Karpas-422 (cell line): ENCODE data around the gene DAPK2. TPM values are rescaled to one million over a fixed set of nuclear protein-coding genes. Genes with fewer than 3 reads are reported as not detected.
A peak's percentile ranks its signal among the peaks of the same experiment; 100 is the strongest.
"Not testable (repeated sequence)": the region's sequence is repeated elsewhere in the genome, so short reads cannot be mapped to it uniquely, and the experiment has no call there.

Source experiments
- DNase-seq: peaks from one replicate; pipeline ENCODE4 v3.0.0-alpha.2; 2015
- H2AFZ ChIP-seq: fragments of 200-600 bp; sonication (generic); 2 replicates; pipeline ENCODE4 v1.6.1; 2014; ENCODE audit warnings: antibody characterized with exemption, low read length, mixed read lengths
- H3K27ac ChIP-seq: fragments of 200-600 bp; sonication (generic); 2 replicates; pipeline ENCODE4 v1.5.1; 2014; ENCODE audit warnings: mild to moderate bottlenecking, low read length, moderate library complexity
- H3K27me3 ChIP-seq: fragments of 200-600 bp; sonication (generic); 2 replicates; pipeline ENCODE4 v1.6.1; 2014; ENCODE audit warnings: low read length, mixed read lengths
- H3K36me3 ChIP-seq: fragments of 200-600 bp; sonication (generic); 2 replicates; pipeline ENCODE4 v1.6.1; 2014; ENCODE audit warnings: low read length, mixed read lengths; ENCODE audit not compliant: insufficient read depth
- H3K4me1 ChIP-seq: fragments of 200-600 bp; sonication (generic); 2 replicates; pipeline ENCODE4 v1.6.1; 2014; ENCODE audit warnings: mild to moderate bottlenecking, low read length, mixed read lengths
- H3K4me2 ChIP-seq: fragments of 200-600 bp; sonication (generic); 2 replicates; pipeline ENCODE4 v1.6.1; 2014; ENCODE audit warnings: low read length, low read depth, mild to moderate bottlenecking; ENCODE audit not compliant: poor library complexity, severe bottlenecking
- H3K4me3 ChIP-seq: fragments of 200-600 bp; sonication (generic); 2 replicates; pipeline ENCODE4 v1.5.1; 2014; ENCODE audit warnings: mild to moderate bottlenecking, antibody characterized with exemption, low read length, mixed read lengths
- H3K79me2 ChIP-seq: fragments of 200-600 bp; sonication (generic); 2 replicates; pipeline ENCODE4 v1.6.1; 2014; ENCODE audit warnings: mild to moderate bottlenecking, low read length, mixed read lengths
- H3K9ac ChIP-seq: fragments of 200-600 bp; sonication (generic); 2 replicates; pipeline ENCODE4 v1.6.0; 2014; ENCODE audit warnings: low read length
- H3K9me2 ChIP-seq: fragments of 200-600 bp; sonication (generic), shearing (Covaris generic); replicated peaks from 2 replicates; pipeline ENCODE4 v1.6.0; 2014; ENCODE audit warnings: mild to moderate bottlenecking, low read length, moderate library complexity; ENCODE audit not compliant: insufficient read depth
- H3K9me3 ChIP-seq: fragments of 300-700, 200-600 bp; sonication (generic); 2 replicates; pipeline ENCODE4 v1.6.1; 2014; ENCODE audit warnings: low read length, mixed read lengths
- H4K20me1 ChIP-seq: fragments of 200-600 bp; sonication (generic); 2 replicates; pipeline ENCODE4 v1.6.1; 2014; ENCODE audit warnings: mild to moderate bottlenecking, antibody characterized with exemption, low read length, low read depth; ENCODE audit not compliant: insufficient read depth
- total RNA-seq: library from RNA; depleted of rRNA; stranded (reverse); fragments of >200 nt; shearing (Covaris generic); gene quantifications from 2 replicates; pipeline ENCODE4 v1.2.3, GENCODE V29; 2014; ENCODE audit warnings: low replicate concordance

DAPK2 gene
- total RNA-seq, 1 experiment from 2014 or later, result 40.4 TPM

DNA sequence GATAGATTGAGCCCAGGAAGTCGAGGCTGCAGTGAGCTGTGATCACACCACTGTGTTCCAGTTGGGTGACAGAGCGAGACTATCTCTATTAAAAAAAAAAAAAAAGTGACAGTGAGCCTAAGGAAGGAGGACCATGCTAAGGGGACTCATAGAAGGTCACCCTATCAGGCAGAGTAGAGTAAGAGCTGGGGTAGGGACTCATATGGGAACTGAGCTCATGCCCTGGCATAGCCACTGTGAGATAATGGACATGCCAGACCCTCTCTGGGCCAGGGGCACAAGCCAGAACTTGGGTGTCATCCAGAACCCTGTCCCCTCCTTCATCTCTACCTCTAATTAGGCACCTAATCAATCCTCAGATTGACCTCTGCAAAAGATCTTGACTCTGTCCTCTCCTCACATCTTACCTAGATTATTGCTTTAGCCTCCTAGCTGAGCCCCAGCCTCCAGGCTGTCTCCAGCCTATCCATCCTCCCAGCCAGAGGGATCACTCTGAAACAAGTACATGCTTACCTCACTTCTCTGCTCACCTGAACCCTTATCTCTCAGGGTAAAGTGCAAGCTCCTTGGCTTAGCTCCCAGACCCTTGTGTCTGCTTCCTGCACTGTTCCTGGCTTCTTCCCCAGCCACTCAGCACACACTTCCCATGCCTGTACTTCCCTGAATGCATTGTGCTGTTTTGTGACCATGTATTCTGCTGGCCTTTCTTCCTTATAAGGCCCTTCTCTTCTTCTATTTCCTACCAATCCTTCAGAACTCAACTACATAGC lies 76.4 kb downstream of the DAPK2 start:
- H2AFZ ChIP-seq, result no peak overlapping the region
- no peak overlapping the region for H3K4me2 ChIP-seq
- H3K79me2 ChIP-seq, result peaks cover 2% of the 10 kb centered on the region; the same call in 1 of the 2 replicates
- peak overlapping the region; percentile 59; the same call in 1 of the 2 replicates for H3K27ac ChIP-seq
- peaks cover 3% of the 10 kb centered on the region; the same call in 1 of the 2 replicates for H3K9me3 ChIP-seq
- peaks cover 43% of the 10 kb centered on the region for H3K4me1 ChIP-seq
- no peaks in the 10 kb centered on the region for H3K27me3 ChIP-seq
- H3K36me3 ChIP-seq, result peaks cover 32% of the 10 kb centered on the region
- H3K9ac ChIP-seq, result no peak overlapping the region
- no peak for DNase-seq
- no peaks in the 10 kb centered on the region for H3K9me2 ChIP-seq
- H3K4me3 ChIP-seq, result no peak overlapping the region
- H4K20me1 ChIP-seq, result no peaks in the 10 kb centered on the region

DNA sequence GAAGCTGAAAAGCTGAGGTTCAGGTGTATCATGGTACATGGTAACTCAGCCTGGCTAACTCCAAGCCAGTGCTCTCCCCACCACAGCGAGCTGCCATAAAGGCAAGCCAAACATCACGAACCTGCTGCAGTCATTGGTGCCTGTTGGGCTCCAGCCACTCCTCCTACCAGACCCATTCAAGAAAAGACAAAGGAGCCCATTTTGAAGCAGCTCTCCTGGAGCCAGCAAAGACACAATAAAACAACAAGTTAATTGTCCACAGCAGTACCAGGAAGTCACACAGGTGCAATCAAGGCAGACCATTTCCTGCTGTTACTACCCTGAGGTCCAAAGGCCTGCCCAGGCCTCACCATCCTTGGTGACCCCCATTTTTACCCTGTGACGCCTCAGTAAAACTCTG lies 77.6 kb downstream of the DAPK2 start:
- Histone ChIP-seq H3K9me2 (no peaks in the 10 kb centered on the region), H3K4me1 (peaks cover 33% of the 10 kb centered on the region), H3K9ac (no peak overlapping the region), H3K9me3 (peaks cover 13% of the 10 kb centered on the region; the same call in 1 of the 2 replicates), H4K20me1 (no peaks in the 10 kb centered on the region), H3K79me2 (no peaks in the 10 kb centered on the region), H3K4me3 (no peak overlapping the region), H3K36me3 (peaks cover 42% of the 10 kb centered on the region), H3K27me3 (no peaks in the 10 kb centered on the region), H2AFZ (no peak overlapping the region), H3K4me2 (no peak overlapping the region), H3K27ac (no peak overlapping the region)
- no peak for DNase-seq

DNA sequence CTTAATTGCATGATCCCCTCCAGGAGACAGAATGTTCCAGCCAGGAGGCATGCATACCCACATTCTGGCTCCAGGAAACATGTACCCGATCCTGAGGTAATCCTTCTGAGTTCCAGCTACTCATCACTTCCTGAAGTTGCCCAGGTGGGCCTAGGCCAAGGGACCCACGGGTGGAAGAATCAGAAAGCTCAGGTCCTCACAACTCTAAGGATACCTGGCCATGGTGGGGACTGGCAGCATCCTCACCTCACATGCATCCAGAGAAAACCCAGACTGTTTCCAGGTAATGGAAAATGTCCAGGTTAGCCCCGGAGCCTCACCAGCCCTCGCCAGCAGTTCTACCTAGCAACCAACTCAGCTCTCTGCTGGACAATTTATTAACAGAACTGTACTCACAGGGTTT lies 78.2 kb downstream of the DAPK2 start:
- H3K27me3 ChIP-seq, result no peaks in the 10 kb centered on the region
- no peak overlapping the region for H3K9ac ChIP-seq
- DNase-seq, result no peak
- no peak overlapping the region for H2AFZ ChIP-seq
- peaks cover 48% of the 10 kb centered on the region for H3K36me3 ChIP-seq
- H4K20me1 ChIP-seq, result no peaks in the 10 kb centered on the region
- H3K9me2 ChIP-seq, result no peaks in the 10 kb centered on the region
- H3K4me3 ChIP-seq, result no peak overlapping the region
- no peak overlapping the region for H3K27ac ChIP-seq
- H3K79me2 ChIP-seq, result no peaks in the 10 kb centered on the region
- H3K4me2 ChIP-seq, result no peak overlapping the region
- peaks cover 14% of the 10 kb centered on the region; the same call in 1 of the 2 replicates for H3K9me3 ChIP-seq
- H3K4me1 ChIP-seq, result peaks cover 27% of the 10 kb centered on the region

DNA sequence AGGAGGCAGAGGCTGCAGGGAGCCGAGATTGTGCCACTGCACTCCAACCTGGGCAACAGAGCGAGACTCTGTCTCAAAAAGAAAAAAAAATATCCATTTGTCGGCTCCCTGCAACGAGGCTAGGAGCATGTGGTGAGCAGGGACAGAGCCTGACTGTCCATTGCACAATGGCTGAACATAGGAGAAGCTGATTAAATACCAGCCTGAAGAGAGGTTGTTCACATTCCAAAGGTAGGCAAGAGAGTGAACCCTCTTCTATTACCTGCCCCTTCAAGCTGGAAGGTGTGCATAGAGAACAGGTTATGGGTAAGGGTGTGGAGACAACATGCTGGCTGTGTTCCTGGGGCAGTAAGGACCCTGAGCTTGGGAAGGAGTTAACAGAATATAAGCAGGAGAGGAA lies 78.7 kb downstream of the DAPK2 start:
- peaks cover 22% of the 10 kb centered on the region for H3K4me1 ChIP-seq

DNA sequence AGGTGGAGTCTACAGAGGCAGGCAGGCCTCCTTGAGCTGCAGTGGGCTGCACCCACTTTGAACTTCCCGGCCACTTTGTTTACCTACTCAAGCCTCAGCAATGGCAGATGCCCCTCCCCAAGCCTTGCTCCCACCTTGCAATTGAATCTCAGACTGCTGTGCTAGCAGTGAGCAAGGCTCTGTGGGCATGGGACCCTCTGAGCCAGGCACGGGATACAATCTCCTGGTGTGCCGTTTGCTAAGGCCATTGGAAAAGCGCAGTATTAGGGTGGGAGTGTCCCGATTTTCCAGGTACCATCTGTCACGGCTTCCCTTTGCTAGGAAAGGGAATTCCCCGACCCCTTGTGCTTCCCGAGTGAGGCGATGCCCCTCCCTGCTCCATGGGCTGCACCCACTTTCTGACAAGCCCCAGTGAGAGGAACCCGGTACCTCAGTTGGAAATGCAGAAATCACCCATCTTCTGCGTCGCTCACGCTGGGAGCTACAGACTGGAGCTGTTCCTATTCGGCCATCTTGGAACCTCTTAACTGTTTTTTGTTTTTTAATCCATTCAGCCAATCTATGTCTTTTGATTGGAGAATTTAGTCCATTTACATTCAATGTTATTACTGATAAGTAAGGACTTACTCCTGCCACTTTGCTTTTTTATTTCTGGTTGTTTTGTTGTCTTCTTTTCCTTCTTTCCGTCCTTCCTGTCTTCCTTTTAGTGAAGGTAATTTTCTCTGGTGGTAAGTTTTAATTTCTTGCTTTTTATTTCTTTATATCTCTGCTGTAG lies 83.2 kb downstream of the DAPK2 start:
- H3K9ac ChIP-seq, H3K4me3 ChIP-seq, H3K79me2 ChIP-seq, H3K27me3 ChIP-seq, H4K20me1 ChIP-seq, H2AFZ ChIP-seq, H3K9me2 ChIP-seq, H3K4me2 ChIP-seq, DNase-seq, H3K27ac ChIP-seq, H3K4me1 ChIP-seq: not testable (repeated sequence)
- H3K36me3 ChIP-seq, result peaks cover 41% of the 10 kb centered on the region
- H3K9me3 ChIP-seq, result peaks cover 14% of the 10 kb centered on the region; the same call in 1 of the 2 replicates

More for the DNA sequence above, 78.7 kb downstream of the DAPK2 start:
- Histone ChIP-seq H3K4me2 (no peak overlapping the region), H3K27me3 (no peaks in the 10 kb centered on the region), H3K27ac (no peak overlapping the region), H3K79me2 (no peaks in the 10 kb centered on the region), H2AFZ (no peak overlapping the region), H4K20me1 (no peaks in the 10 kb centered on the region), H3K9me2 (no peaks in the 10 kb centered on the region), H3K9me3 (peaks cover 14% of the 10 kb centered on the region; the same call in 1 of the 2 replicates), H3K4me3 (no peak overlapping the region), H3K36me3 (peaks cover 48% of the 10 kb centered on the region), H3K9ac (no peak overlapping the region)
- no peak for DNase-seq

DNA sequence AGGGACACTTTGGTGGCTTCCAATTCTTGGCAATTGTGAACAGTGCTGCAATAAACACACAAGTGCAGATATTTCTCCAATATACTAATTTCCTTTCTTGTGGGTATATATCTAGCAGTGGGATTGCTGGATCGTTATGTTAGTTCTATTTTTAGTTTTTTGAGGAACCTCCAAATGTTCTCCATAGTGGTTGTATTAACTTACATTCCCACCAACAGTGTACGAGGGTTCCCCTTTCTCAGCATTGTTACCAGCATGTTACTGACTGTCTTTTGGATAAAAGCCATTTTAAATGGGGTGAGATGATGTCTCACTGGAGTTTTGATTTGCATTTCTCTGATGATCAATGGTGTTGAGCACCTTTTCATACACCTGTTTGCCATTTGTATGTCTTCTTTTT lies 92.8 kb downstream of the DAPK2 start:
- Histone ChIP-seq H3K4me3 (no peak overlapping the region), H3K36me3 (no peaks in the 10 kb centered on the region), H3K9me3 (no peaks in the 10 kb centered on the region), H2AFZ (no peak overlapping the region), H3K9ac (no peak overlapping the region), H3K27me3 (no peaks in the 10 kb centered on the region), H3K27ac (peak overlapping the region; percentile 41; the same call in 1 of the 2 replicates), H3K4me2 (no peak overlapping the region), H3K79me2 (no peaks in the 10 kb centered on the region), H3K4me1 (peaks cover 16% of the 10 kb centered on the region), H4K20me1 (no peaks in the 10 kb centered on the region), H3K9me2 (no peaks in the 10 kb centered on the region)
- DNase-seq, result no peak

DNA sequence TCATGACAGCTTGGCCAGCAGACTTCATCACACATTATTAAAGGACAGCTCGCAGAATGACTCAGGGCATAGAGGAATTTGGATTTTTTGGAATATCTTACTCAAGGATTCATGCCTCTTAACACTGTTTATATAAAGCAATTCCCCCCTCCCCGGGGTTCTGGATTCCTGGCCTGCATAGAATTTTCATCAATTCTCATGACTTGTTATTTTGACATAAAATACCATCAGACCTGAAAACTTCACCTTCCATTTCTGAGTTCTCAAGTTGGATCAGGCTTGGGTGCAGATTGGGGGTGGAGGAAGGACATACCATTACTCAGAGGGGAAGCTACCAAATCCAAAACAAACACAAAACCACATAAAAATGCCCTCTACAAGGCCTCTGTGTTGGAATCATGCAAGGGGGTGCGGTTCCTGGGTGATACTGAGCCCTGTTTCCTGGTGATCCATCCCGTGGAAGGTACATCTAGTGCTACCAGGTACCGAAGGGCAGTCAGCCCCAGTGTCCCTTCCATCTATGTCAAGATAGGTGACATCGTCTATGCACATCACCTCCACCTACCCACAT lies 95.3 kb downstream of the DAPK2 start:
- H3K27ac ChIP-seq, result no peak overlapping the region
- H3K36me3 ChIP-seq, result no peaks in the 10 kb centered on the region
- H3K4me2 ChIP-seq, result no peak overlapping the region
- H3K4me1 ChIP-seq, result peaks cover 21% of the 10 kb centered on the region
- H2AFZ ChIP-seq, result no peak overlapping the region
- H3K9me2 ChIP-seq, result no peaks in the 10 kb centered on the region
- no peaks in the 10 kb centered on the region for H3K79me2 ChIP-seq
- no peaks in the 10 kb centered on the region for H3K27me3 ChIP-seq
- no peaks in the 10 kb centered on the region for H4K20me1 ChIP-seq
- H3K9me3 ChIP-seq, result no peaks in the 10 kb centered on the region
- DNase-seq, result no peak
- no peak overlapping the region for H3K9ac ChIP-seq
- H3K4me3 ChIP-seq, result no peak overlapping the region

DNA sequence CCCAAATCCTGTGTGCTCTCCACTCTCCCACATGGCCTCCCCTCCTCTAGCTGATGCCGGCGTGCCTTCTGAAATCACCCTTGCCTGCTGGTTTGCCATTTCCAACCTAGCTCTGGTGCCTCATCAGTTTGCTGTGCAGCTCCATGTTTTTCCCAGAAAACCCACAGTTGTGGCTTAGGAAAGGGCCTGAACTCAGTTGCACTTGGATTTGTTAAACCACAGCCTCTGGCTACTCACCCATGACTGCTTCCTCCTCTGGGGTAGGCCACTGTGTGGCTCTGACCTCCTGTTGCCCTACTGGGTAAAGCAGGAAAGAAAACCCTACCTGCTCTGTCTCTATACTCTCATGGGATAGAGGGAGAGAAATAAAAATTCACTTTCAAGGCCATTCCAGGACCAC lies 97.3 kb downstream of the DAPK2 start:
- Histone ChIP-seq H3K79me2 (no peaks in the 10 kb centered on the region), H4K20me1 (no peaks in the 10 kb centered on the region), H2AFZ (no peak overlapping the region), H3K4me2 (no peak overlapping the region), H3K9me2 (no peaks in the 10 kb centered on the region), H3K9me3 (no peaks in the 10 kb centered on the region), H3K36me3 (no peaks in the 10 kb centered on the region), H3K27me3 (no peaks in the 10 kb centered on the region), H3K4me1 (peaks cover 33% of the 10 kb centered on the region), H3K27ac (0 out of 2 replicates have a peak overlapping the region, but pooled peaks have one; percentile 3), H3K9ac (no peak overlapping the region), H3K4me3 (no peak overlapping the region)
- no peak for DNase-seq
